ENCODE results near the gene NPLOC4. TPM values are rescaled to one million over a fixed set of nuclear protein-coding genes. Genes with fewer than 3 reads are reported as not detected.

The NPLOC4 gene
- total and polyA plus RNA-seq, 8 donors: 24.0 to 284 (median 54.8) TPM

DNA sequence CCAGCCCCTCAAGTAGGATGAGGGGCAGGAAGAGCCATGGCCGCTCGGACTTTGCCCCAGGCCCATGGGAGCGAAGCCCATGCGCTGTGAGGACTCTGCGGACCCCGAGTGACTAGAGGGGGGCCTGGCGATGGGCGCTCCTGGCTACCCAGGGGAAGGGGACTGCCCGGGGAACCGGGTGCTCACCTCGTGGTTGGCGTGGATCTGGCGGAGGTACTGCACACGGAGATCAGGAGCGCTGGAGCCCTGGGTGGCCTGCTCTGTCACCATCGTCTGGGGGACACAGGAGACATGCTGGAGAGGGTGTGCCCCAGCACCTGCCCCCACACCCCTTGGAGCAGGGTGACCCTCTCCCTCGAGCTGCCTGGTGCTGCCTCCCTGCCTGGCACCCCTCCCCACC, 95.8 kb downstream of the NPLOC4 start:
- intact Hi-C loops (cut with DNase I; ENCODE audit: low total_unique reads): no loop called here
- no peak overlapping the region for H3K27ac ChIP-seq
- no peak for DNase-seq
- H3K36me3 ChIP-seq: peaks cover 30 to 80% (median 77%) of the 10 kb centered on the region in 4 donors
- peaks cover 18 to 21% (median 21%) of the 10 kb centered on the region in 4 donors for H3K4me1 ChIP-seq
- H3K9me3 ChIP-seq: no peaks in the 10 kb centered on the region
- H3K27me3 ChIP-seq: peaks cover 0 to 25% (median 20%) of the 10 kb centered on the region in 3 donors
- 87 to 98% (median 97%) methylated on average over 13 to 17 of the region's 17 CpGs for WGBS, 5 donors
- TF ChIP-seq EP300 (IDR thresholded peaks at IDR 0.05): no peak
- TF ChIP-seq POLR2AphosphoS5 (IDR thresholded peaks at IDR 0.05): no peak
- TF ChIP-seq POLR2A (IDR thresholded peaks at IDR 0.05): no peak
- TF ChIP-seq CTCF (IDR thresholded peaks at IDR 0.05): no peak
- no peak overlapping the region for H3K4me3 ChIP-seq

DNA sequence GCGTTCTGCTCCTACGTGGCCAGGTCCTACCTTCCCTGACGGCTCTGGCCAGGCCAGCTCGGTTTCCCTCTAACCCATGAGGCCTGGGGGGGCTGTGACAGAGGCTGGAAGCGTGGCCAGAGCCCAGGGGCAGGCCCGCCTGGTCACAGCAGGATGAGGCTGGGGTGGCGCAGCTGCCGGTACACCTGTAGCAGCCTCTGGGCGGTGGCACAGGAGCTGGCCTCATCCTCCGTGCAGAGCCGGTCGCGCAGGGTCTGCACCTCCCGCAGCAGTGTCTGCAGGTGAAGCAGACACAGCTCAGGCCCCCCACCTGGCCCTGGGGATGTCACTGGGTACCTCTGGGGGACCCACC, 96.3 kb downstream of the NPLOC4 start:
- TF ChIP-seq POLR2AphosphoS5 (IDR thresholded peaks at IDR 0.05): no peak
- TF ChIP-seq CTCF (IDR thresholded peaks at IDR 0.05): no peak
- no peak for TF ChIP-seq POLR2A (IDR thresholded peaks at IDR 0.05)
- no peak for TF ChIP-seq EP300 (IDR thresholded peaks at IDR 0.05)
- H3K27ac ChIP-seq: no peak overlapping the region
- intact Hi-C loops (cut with DNase I; ENCODE audit: low total_unique reads): no loop called here
- peaks cover 0 to 30% (median 25%) of the 10 kb centered on the region in 3 donors for H3K27me3 ChIP-seq
- H3K36me3 ChIP-seq: peaks cover 29 to 75% (median 72%) of the 10 kb centered on the region in 4 donors
- no peak overlapping the region for H3K4me3 ChIP-seq
- 80 to 94% (median 93%) methylated on average over 1 to 14 of the region's 14 CpGs for WGBS, 5 donors
- peaks cover 18 to 25% (median 23%) of the 10 kb centered on the region in 4 donors for H3K4me1 ChIP-seq
- no peaks in the 10 kb centered on the region for H3K9me3 ChIP-seq
- no peak for DNase-seq

DNA sequence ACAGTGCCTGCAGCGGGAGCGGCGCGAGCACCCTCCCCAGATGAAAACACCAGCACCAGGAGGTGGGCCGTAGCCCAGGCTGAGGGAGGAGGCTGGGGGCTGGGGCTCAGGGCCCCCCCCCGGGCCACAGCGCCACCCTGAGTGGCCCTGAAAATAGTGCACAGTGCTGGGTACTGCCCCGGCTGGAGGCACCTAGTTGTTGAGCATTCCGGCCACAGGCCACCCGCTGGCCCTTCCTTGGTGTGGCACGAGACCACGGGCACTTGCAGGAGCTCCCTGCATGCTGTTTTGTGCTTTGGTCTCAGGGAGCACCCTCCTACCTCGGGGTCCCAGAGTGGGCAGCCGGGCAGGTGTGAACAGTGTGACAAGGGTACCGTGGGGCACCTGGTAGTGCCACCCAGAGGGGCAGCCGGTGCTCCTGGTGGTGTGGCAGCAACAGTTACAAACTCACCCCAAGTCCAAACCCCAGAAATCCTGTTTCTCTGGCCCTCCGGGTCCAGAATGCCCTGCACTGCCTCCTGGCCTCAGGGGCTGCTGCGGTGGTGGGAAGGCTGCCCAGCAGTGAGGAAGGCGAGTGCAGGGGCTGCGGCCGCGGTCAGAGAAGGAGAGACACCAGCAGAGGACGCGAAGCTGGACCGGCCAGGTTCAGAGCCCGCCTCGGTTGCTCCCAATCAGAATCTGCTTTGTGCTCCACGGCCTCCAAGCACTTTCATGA, 96.8 kb downstream of the NPLOC4 start:
- no peaks in the 10 kb centered on the region for H3K9me3 ChIP-seq
- 93 to 96% (median 94%) methylated on average over 19 to 28 of the region's 28 CpGs for WGBS, 5 donors
- no peak overlapping the region for H3K27ac ChIP-seq
- DNase-seq: no peak
- intact Hi-C loops (cut with DNase I; ENCODE audit: low total_unique reads): no loop called here
- H3K4me1 ChIP-seq: peaks cover 18 to 25% (median 23%) of the 10 kb centered on the region in 4 donors
- peaks cover 0 to 35% (median 25%) of the 10 kb centered on the region in 3 donors for H3K27me3 ChIP-seq
- no peak overlapping the region for H3K4me3 ChIP-seq
- peaks cover 23 to 70% (median 66%) of the 10 kb centered on the region in 4 donors for H3K36me3 ChIP-seq
- TF ChIP-seq POLR2A (IDR thresholded peaks at IDR 0.05): no peak

DNA sequence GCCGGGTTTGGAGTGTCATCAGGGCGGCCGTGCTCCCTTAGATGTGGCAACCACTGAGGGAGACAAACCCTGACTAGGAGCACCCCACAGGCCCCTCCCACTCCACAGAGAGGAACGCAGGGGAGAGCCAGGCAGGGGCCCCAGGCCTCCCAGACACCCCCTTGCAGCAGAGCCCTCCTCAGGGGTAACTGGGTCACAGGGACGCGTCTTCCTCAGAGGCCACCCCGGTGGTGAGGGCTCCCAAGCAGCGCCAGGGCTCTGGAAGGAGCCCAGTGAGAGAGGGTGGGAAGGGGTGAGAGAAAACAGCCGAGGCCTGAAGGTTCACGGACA, 97.4 kb downstream of the NPLOC4 start:
- Histone ChIP-seq H3K4me1 (peaks cover 18 to 25% (median 23%) of the 10 kb centered on the region in 4 donors), H3K27ac (no peak overlapping the region), H3K36me3 (peaks cover 22 to 64% (median 61%) of the 10 kb centered on the region in 4 donors), H3K9me3 (no peaks in the 10 kb centered on the region), H3K4me3 (no peak overlapping the region), H3K27me3 (peaks cover 0 to 41% (median 25%) of the 10 kb centered on the region in 3 donors)
- intact Hi-C loops (cut with DNase I; ENCODE audit: low total_unique reads): no loop called here
- 79 to 88% (median 84%) methylated on average over 7 to 10 of the region's 10 CpGs for WGBS, 5 donors
- TF ChIP-seq EP300 (IDR thresholded peaks at IDR 0.05) (no peak), POLR2A (IDR thresholded peaks at IDR 0.05) (no peak), POLR2AphosphoS5 (IDR thresholded peaks at IDR 0.05) (no peak)
- no peak for DNase-seq

GRCh38 chr17:81538651-81539570, 98.0 kb downstream of the NPLOC4 start:
- intact Hi-C loops (cut with DNase I; ENCODE audit: low total_unique reads): no loop called here
- Histone ChIP-seq H3K27ac (no peak overlapping the region), H3K4me1 (peaks cover 18 to 25% (median 23%) of the 10 kb centered on the region in 4 donors), H3K36me3 (peaks cover 22 to 58% (median 54%) of the 10 kb centered on the region in 4 donors), H3K4me3 (no peak overlapping the region), H3K27me3 (peaks cover 0 to 47% (median 25%) of the 10 kb centered on the region in 3 donors), H3K9me3 (no peaks in the 10 kb centered on the region)
- TF ChIP-seq POLR2AphosphoS5 (IDR thresholded peaks at IDR 0.05) (no peak), EP300 (IDR thresholded peaks at IDR 0.05) (no peak), CTCF (IDR thresholded peaks at IDR 0.05) (no peak), POLR2A (IDR thresholded peaks at IDR 0.05) (no peak)
- 82 to 89% (median 87%) methylated on average over 19 to 26 of the region's 26 CpGs for WGBS, 5 donors
- DNase-seq: no peak

All from stomach (tissue), 9 donors.